Measurements from ENCODE around the gene TOMM22.
A peak's percentile ranks its signal among the peaks of the same experiment; 100 is the strongest.

TOMM22 gene

GRCh38 chr22:38698407-38699094 lies 16.8 kb downstream of the TOMM22 start:
- Histone ChIP-seq H3K9me3 (ENCODE audit: insufficient read depth, low read depth, low read length) (no peaks in the 10 kb centered on the region), H3K4me2 (ENCODE audit: low read depth, low read length, poor library complexity, severe bottlenecking) (peak overlapping the region; percentile 99), H3K9ac (ENCODE audit: low read depth, low read length, poor library complexity, severe bottlenecking) (peak overlapping the region; percentile 97), H3K36me3 (ENCODE audit: insufficient read depth, low read length) (no peaks in the 10 kb centered on the region), H3K9me2 (replicated peaks; ENCODE audit: low read depth, low read length) (no peaks in the 10 kb centered on the region), H3K4me3 (ENCODE audit: low read length, poor library complexity, severe bottlenecking) (peak overlapping the region; percentile 94), H4K20me1 (ENCODE audit: insufficient read depth, low read length, poor library complexity, severe bottlenecking) (peaks cover 22% of the 10 kb centered on the region), H3F3A (ENCODE audit: low read depth) (0 out of 2 replicates have a peak, but pooled peaks cover 3% of the 10 kb centered on the region), H3K79me2 (ENCODE audit: insufficient read depth, low read length) (peaks cover 69% of the 10 kb centered on the region), H2AFZ (ENCODE audit: low read length) (no peak overlapping the region), H3K27me3 (ENCODE audit: insufficient read depth, low read length, poor library complexity, severe bottlenecking) (no peaks in the 10 kb centered on the region), H3K4me1 (ENCODE audit: insufficient read depth, low read length, poor library complexity, severe bottlenecking) (peaks cover 62% of the 10 kb centered on the region)
- TF ChIP-seq EZH2phosphoT487 (IDR thresholded peaks at IDR 0.05; ENCODE audit: borderline replicate concordance) (no peak), CTCF (conservative IDR thresholded peaks at IDR 0.05; ENCODE audit: low read length) (no peak)

- Histone ChIP-seq H3K27me3 (ENCODE audit: insufficient read depth, low read length, poor library complexity, severe bottlenecking) (no peaks in the 10 kb centered on the region), H3K9ac (ENCODE audit: low read depth, low read length, poor library complexity, severe bottlenecking) (peak overlapping the region; percentile 97), H3K9me3 (ENCODE audit: insufficient read depth, low read depth, low read length) (no peaks in the 10 kb centered on the region), H4K20me1 (ENCODE audit: insufficient read depth, low read length, poor library complexity, severe bottlenecking) (peaks cover 21% of the 10 kb centered on the region), H3K4me3 (ENCODE audit: low read length, poor library complexity, severe bottlenecking) (peak overlapping the region; percentile 94), H3K4me1 (ENCODE audit: insufficient read depth, low read length, poor library complexity, severe bottlenecking) (peaks cover 56% of the 10 kb centered on the region), H3K79me2 (ENCODE audit: insufficient read depth, low read length) (peaks cover 63% of the 10 kb centered on the region), H3K36me3 (ENCODE audit: insufficient read depth, low read length) (no peaks in the 10 kb centered on the region), H2AFZ (ENCODE audit: low read length) (no peak overlapping the region), H3K4me2 (ENCODE audit: low read depth, low read length, poor library complexity, severe bottlenecking) (peak overlapping the region; percentile 99), H3F3A (ENCODE audit: low read depth) (0 out of 2 replicates have a peak, but pooled peaks cover 3% of the 10 kb centered on the region), H3K9me2 (replicated peaks; ENCODE audit: low read depth, low read length) (no peaks in the 10 kb centered on the region)
- TF ChIP-seq EZH2phosphoT487 (IDR thresholded peaks at IDR 0.05; ENCODE audit: borderline replicate concordance) (no peak), CTCF (conservative IDR thresholded peaks at IDR 0.05; ENCODE audit: low read length) (no peak)
Observed at GRCh38 chr22:38699143-38699542, 17.4 kb downstream of the TOMM22 start.

- H3K79me2 ChIP-seq (ENCODE audit: insufficient read depth, low read length) = peaks cover 58% of the 10 kb centered on the region
- no peaks in the 10 kb centered on the region for H3K36me3 ChIP-seq (ENCODE audit: insufficient read depth, low read length)
Observed at GRCh38 chr22:38699784-38700183, 18.0 kb downstream of the TOMM22 start.

More at GRCh38 chr22:38699784-38700183, 18.0 kb downstream of the TOMM22 start:
- H3F3A ChIP-seq (ENCODE audit: low read depth) = 0 out of 2 replicates have a peak, but pooled peaks cover 3% of the 10 kb centered on the region
- H3K4me1 ChIP-seq (ENCODE audit: insufficient read depth, low read length, poor library complexity, severe bottlenecking) = peaks cover 57% of the 10 kb centered on the region
- H4K20me1 ChIP-seq (ENCODE audit: insufficient read depth, low read length, poor library complexity, severe bottlenecking) = peaks cover 19% of the 10 kb centered on the region
- H3K9me2 ChIP-seq (replicated peaks; ENCODE audit: low read depth, low read length) = no peaks in the 10 kb centered on the region
- no peak for TF ChIP-seq CTCF (conservative IDR thresholded peaks at IDR 0.05; ENCODE audit: low read length)
- TF ChIP-seq EZH2phosphoT487 (IDR thresholded peaks at IDR 0.05; ENCODE audit: borderline replicate concordance) = no peak
- H3K9ac ChIP-seq (ENCODE audit: low read depth, low read length, poor library complexity, severe bottlenecking) = peak overlapping the region; percentile 97
- peak overlapping the region; percentile 99 for H3K4me2 ChIP-seq (ENCODE audit: low read depth, low read length, poor library complexity, severe bottlenecking)
- H3K27me3 ChIP-seq (ENCODE audit: insufficient read depth, low read length, poor library complexity, severe bottlenecking) = no peaks in the 10 kb centered on the region
- no peaks in the 10 kb centered on the region for H3K9me3 ChIP-seq (ENCODE audit: insufficient read depth, low read depth, low read length)
- peak overlapping the region; percentile 94 for H3K4me3 ChIP-seq (ENCODE audit: low read length, poor library complexity, severe bottlenecking)
- peak overlapping the region; percentile 92; the same call in 1 of the 2 replicates for H2AFZ ChIP-seq (ENCODE audit: low read length)

All from Loucy (cell line).